Fibroblast of lung (primary cell): ENCODE data around the gene NOL4L.

ENCODE experiments used
- CTCF ChIP-seq, 2 donors: IDR thresholded peaks in 1 of 2; conservative IDR thresholded peaks in 1 of 2; 1 replicate in 1 of 2; 2 replicates in 1 of 2; pipeline ENCODE4 v1.5.1; 2011 to 2012; ENCODE audit warnings: low read length in 2 of 2, control low read depth in 1 of 2, inconsistent platforms in 1 of 2, low read depth in 1 of 2, mild to moderate bottlenecking in 1 of 2
- EZH2 ChIP-seq: IDR thresholded peaks from 2 replicates; pipeline ENCODE4 v1.5.1; 2012; ENCODE audit warnings: low read length, control low read depth, mild to moderate bottlenecking; ENCODE audit errors: missing control alignments

- TF ChIP-seq CTCF (conservative IDR thresholded peaks at IDR 0.05 in 1 of 2, IDR thresholded peaks at IDR 0.05 in 1 of 2; ENCODE audit: low read depth in 1 of 2, low read length in 2 of 2) (no peak), EZH2 (peak; percentile 12)
These were observed 21.0 kb upstream of the NOL4L start for GRCh38 chr20:32606107-32606506.
